Caki2 (cell line): Measurements from ENCODE around the gene IFFO2. TPM values are rescaled to one million over a fixed set of nuclear protein-coding genes. Genes with fewer than 3 reads are reported as not detected.

Experiments
- DNase-seq: peaks from one replicate; pipeline ENCODE4 v3.0.0-alpha.2; 2015; ENCODE audit warnings: low read depth
- in situ Hi-C: cut with HindIII; loops from 2 replicates; pipeline ENCODE4 v1.10.0; 2016; ENCODE audit warnings: low sequenced_read_pairs, low pct_unique_long_range_greater_than_20kb, mixed read lengths
- total RNA-seq: library from RNA; depleted of rRNA; stranded (reverse); fragments of >200 nt; shearing (Covaris generic); gene quantifications from 2 replicates; pipeline ENCODE4 v1.2.3, GENCODE V29; 2014; ENCODE audit warnings: low replicate concordance

Gene IFFO2
- total RNA-seq, 1 experiment from 2014 or later, result 34.5 TPM

GRCh38 chr1:18941221-18942141, 15.0 kb downstream of the IFFO2 start:
- in situ Hi-C loops, result no loop called here
- peak; percentile 55 for DNase-seq

- no peak for DNase-seq
- in situ Hi-C loops, result no loop called here
Observed at GRCh38 chr1:18940303-18941020, 16.0 kb downstream of the IFFO2 start.

GRCh38 chr1:18939398-18940302, 16.8 kb downstream of the IFFO2 start:
- no peak for DNase-seq

GRCh38 chr1:18938707-18939070, 17.8 kb downstream of the IFFO2 start:
- in situ Hi-C loops, result no loop called here
- no peak for DNase-seq

More at GRCh38 chr1:18939398-18940302, 16.8 kb downstream of the IFFO2 start:
- in situ Hi-C loops, result no loop called here

- in situ Hi-C loops, result no loop called here
- peak; percentile 71 for DNase-seq
Observed at GRCh38 chr1:18938008-18938706, 18.3 kb downstream of the IFFO2 start.

- no peak for DNase-seq
- in situ Hi-C loops, result no loop called here
Observed at GRCh38 chr1:18937539-18937938, 18.9 kb downstream of the IFFO2 start.

- no peak for DNase-seq
- in situ Hi-C loops, result no loop called here
Observed at GRCh38 chr1:18936814-18937481, 19.5 kb downstream of the IFFO2 start.

- in situ Hi-C loops, result no loop called here
- DNase-seq, result no peak
Observed at GRCh38 chr1:18936471-18936813, 20.0 kb downstream of the IFFO2 start.

- in situ Hi-C loops, result no loop called here
- no peak for DNase-seq
Observed at GRCh38 chr1:18934205-18935000, 22.1 kb downstream of the IFFO2 start.

GRCh38 chr1:18932879-18933278, 23.6 kb downstream of the IFFO2 start:
- no peak for DNase-seq
- in situ Hi-C loops, result no loop called here

GRCh38 chr1:18932387-18932786, 24.1 kb downstream of the IFFO2 start:
- DNase-seq, result peak; percentile 33
- in situ Hi-C loops, result no loop called here

GRCh38 chr1:18931730-18932129, 24.7 kb downstream of the IFFO2 start:
- DNase-seq, result peak; percentile 45
- in situ Hi-C loops, result no loop called here

GRCh38 chr1:18929686-18930085, 26.8 kb downstream of the IFFO2 start:
- in situ Hi-C loops, result no loop called here
- DNase-seq, result peak; percentile 46

GRCh38 chr1:18928985-18929384, 27.5 kb downstream of the IFFO2 start:
- DNase-seq, result no peak
- in situ Hi-C loops, result no loop called here

GRCh38 chr1:18928406-18928805, 28.1 kb downstream of the IFFO2 start:
- in situ Hi-C loops, result no loop called here
- no peak for DNase-seq

- in situ Hi-C loops, result no loop called here
- DNase-seq, result no peak
Observed at GRCh38 chr1:18927654-18928272, 28.7 kb downstream of the IFFO2 start.
